Gastroesophageal sphincter (tissue), 3 donors: ENCODE data around the gene HDAC4.

Source experiments
- CTCF ChIP-seq, 4 experiments: fragments of 200-600 bp in 2 of 4; fragments of 450-650 bp in 2 of 4; sonication (generic) in 1 of 4; IDR thresholded peaks; one replicate each; pipeline ENCODE4 v1.5.1; 2017 to 2019; ENCODE audit warnings: antibody characterized with exemption in 4 of 4, mild to moderate bottlenecking in 2 of 4, moderate library complexity in 2 of 4
- EP300 ChIP-seq: sonication (generic); formaldehyde crosslinking; IDR thresholded peaks from one replicate; pipeline ENCODE4 v1.6.1; 2017; ENCODE audit warnings: antibody characterized with exemption, mild to moderate bottlenecking
- POLR2A ChIP-seq, 2 donors: fragments of 450-650 bp; IDR thresholded peaks; one replicate each; pipeline ENCODE4 v1.6.1; 2017; ENCODE audit warnings: antibody characterized with exemption in 2 of 2, mild to moderate bottlenecking in 2 of 2, moderate library complexity in 1 of 2
- POLR2AphosphoS5 ChIP-seq: sonication (generic); formaldehyde crosslinking; IDR thresholded peaks from one replicate; pipeline ENCODE4 v1.6.1; 2017; ENCODE audit warnings: antibody characterized with exemption

DNA sequence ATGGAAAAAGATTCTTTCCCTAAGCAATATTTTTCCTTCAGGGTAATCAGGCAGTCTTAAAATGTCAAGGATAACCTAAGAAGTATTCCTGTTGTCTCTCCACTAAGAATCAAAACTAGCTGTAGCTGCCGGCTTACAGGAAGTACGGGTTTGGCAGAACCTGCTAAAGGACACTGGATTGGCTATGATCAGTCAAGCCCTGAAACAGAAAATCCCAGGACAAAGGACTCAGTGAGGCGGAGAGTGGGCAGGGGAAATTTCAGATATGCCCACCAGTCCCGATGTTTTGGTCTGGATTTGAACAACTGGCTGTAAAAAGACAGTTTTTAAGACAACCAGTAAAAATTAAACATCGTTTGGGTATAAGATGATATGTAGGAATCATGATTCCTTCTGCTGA is 155.7 kb downstream of the HDAC4 start:
- TF ChIP-seq CTCF (IDR thresholded peaks at IDR 0.05) = no peak
- TF ChIP-seq POLR2AphosphoS5 = no peak
- no peak for TF ChIP-seq POLR2A (IDR thresholded peaks at IDR 0.05)
- no peak for TF ChIP-seq EP300
